GM20431 (cell line): ENCODE results near the gene EVX2.

Experiments used
- in situ Hi-C: fragments of 300-500 bp; cut with MseI, MboI; formaldehyde crosslinking; loops from one replicate; pipeline ENCODE4 v1.15.0; 2020; ENCODE audit warnings: low sequenced_read_pairs; ENCODE audit not compliant: unreplicated experiment

EVX2 gene

DNA sequence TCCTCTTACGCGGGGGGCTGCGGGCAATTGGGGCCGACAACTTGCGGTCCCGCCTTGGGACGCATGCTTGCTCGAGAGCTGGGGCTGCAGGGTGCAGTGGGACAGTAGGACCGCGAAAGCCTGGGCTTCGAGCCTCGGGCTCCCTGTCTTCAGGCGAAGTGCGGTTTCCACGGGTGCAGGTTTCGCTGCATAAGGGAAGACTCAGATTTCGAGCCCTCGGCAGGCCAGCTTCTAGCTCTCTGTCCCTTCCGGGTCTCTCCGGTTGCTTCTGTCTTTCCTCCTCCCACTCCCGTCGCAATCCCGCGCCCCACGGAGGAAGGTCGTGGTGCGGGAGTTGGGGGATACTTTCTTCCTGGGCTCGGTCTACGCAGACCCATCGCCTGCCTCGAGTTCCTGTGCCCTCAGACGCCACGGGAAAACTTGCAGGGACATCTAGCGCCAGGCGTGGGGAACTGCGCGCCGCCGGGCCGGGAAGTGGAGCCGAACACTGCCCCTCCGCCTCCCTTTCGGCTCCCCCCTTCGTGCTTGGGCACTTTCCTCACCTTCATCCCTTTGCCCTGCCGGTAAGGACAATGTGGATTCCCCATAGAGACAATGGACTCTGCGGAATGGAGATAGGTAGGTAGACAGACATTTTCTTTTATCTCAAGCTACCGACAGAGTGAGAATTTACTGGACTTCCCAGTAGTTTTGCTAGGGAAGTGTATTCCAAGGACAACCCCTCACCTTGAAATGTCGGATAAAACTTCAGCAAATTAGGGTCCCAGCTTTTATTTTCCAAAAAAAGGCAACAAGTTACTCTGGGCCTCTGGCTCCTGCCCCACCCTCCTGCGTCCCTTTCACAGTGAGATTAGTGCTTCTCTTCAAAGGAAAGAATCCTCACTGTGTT is 4.5 kb upstream of the EVX2 start:
- in situ Hi-C loops, result loop anchor here (25.0 kb wide), 2 partner anchors 401 to 676 kb away; no protein-coding TSS in a partner anchor

DNA sequence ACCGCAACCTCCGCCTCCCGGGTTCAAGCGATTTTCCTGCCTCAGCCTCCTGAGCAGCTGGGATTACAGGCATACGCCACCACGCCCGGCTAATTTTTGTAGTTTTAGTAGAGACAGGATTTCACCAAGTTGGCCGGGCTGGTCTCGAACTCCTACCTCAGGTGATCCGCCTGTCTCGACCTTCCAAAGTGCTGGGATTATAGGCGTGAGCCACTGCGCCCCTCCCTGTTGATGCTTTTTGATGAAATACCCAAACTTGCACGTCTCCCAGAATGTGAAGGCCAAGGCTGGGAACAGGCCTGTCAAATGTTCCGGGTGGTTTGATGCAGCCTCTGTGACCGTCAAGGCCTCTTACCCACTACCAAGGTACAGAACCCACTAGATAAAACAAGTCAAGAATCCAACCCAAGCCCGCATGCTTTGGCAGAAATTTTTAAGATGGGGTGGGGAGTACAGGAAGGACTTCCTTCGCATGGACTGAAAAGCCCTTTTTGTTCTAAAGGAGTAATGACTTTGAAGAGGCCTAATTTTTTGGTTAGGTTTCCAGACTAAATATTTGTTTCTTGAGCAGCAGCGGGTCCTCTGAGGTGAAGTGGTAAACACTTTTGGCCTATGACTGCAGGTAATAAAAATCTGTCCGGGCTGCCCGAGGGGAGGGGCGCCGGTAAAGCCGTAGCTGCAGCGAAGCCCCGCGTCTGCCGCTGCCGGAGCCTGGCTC is 3.7 kb upstream of the EVX2 start:
- in situ Hi-C loops, result loop anchor here (25.0 kb wide), 2 partner anchors 400 to 675 kb away; no protein-coding TSS in a partner anchor

DNA sequence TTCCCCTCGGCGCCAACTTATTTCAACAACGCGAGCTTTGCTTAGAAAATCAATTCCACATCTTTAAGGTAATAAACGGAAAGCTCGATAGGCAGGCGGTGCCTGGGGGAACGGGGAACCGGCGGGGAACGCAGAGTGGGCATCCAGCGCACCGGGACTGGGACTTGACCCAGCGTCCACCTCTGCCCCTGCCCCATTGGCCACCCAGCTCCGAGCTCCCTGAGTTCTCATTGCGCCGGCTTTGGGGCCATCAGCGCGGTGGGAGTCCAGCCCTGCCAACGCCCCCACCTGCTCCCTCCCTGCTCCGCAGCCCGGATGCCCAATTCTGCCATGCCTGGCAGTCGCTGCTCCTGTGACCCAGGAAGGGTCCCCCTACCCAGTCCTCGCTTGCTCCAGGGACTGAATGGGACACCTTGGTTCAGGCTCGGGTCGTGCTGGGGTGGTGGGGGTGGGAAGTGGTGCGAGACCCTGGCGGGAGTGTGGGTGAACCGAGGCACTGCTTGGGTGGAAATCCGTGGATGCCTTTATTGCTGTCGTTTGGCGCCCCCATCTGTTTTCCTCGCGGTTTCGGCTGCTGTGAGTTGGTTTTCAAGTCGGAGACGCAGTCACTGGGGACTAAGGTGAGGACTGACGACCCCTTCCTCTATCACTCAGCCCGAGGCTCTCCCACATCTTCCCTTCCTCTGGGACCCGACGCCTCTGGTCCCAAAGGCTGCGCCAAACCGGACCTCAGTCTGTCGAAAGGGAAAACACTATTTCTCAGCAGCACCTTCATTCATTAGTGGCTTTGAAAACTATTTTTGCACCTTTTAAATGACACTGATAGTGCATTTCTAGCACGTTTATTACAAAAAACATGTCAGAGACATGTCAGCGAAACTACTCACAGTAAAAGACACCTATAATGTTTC is 2.4 kb upstream of the EVX2 start:
- in situ Hi-C loops, result loop anchor here (25.0 kb wide), 2 partner anchors 399 to 674 kb away; no protein-coding TSS in a partner anchor

GRCh38 chr2:176085120-176085788 is 1.5 kb upstream of the EVX2 start:
- in situ Hi-C loops, result loop anchor here (25.0 kb wide), 2 partner anchors 398 to 673 kb away; no protein-coding TSS in a partner anchor

- in situ Hi-C loops, result loop anchor here (25.0 kb wide), 2 partner anchors 397 to 672 kb away; no protein-coding TSS in a partner anchor
Measured at GRCh38 chr2:176084611-176085119, 903 bp upstream of the EVX2 start.

- in situ Hi-C loops, result loop anchor here (25.0 kb wide), 2 partner anchors 396 to 671 kb away; no protein-coding TSS in a partner anchor
Measured at GRCh38 chr2:176082824-176083751, 674 bp downstream of the EVX2 start.

GRCh38 chr2:176082525-176082823 is 1.3 kb downstream of the EVX2 start:
- in situ Hi-C loops, result loop anchor here (25.0 kb wide), 2 partner anchors 395 to 670 kb away; no protein-coding TSS in a partner anchor

- in situ Hi-C loops, result loop anchor here (25.0 kb wide), 2 partner anchors 395 to 670 kb away; no protein-coding TSS in a partner anchor
Measured at GRCh38 chr2:176081837-176082524, 1.8 kb downstream of the EVX2 start.

- in situ Hi-C loops, result loop anchor here (25.0 kb wide), 2 partner anchors 394 to 669 kb away; no protein-coding TSS in a partner anchor
Measured at GRCh38 chr2:176081376-176081836, 2.4 kb downstream of the EVX2 start.

- in situ Hi-C loops, result loop anchor here (25.0 kb wide), 2 partner anchors 393 to 668 kb away; no protein-coding TSS in a partner anchor
Measured at GRCh38 chr2:176080540-176081375, 3.0 kb downstream of the EVX2 start.

- in situ Hi-C loops, result loop anchor here (25.0 kb wide), 2 partner anchors 393 to 668 kb away; no protein-coding TSS in a partner anchor
Measured at GRCh38 chr2:176079831-176080539, 3.8 kb downstream of the EVX2 start.

DNA sequence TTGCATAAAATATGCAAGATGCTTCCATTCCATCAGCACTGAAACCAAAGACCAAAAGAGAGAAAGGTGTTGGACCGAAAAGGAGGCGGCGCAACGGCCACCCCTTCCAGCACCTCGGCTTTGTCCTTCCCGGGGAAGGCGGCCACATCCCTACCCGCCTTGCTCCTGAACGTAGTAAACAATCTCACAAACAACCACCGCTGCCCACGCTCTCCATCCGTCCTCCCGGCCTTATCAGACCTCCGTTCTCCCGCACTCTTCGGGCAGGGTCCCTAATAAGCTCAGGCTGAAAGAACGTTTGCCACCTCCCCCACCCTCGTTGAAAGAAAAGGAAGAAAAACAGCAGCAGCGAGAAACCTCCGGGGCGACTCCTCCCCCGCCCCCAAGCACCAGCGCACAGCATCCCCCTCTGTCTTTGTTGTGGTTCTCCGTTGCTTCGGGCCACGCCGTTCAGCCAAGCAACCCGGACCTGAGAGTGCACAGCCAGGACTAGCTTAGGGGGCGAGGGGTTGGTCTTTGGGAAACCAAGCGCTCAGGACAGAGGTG is 4.4 kb downstream of the EVX2 start:
- in situ Hi-C loops, result loop anchor here (25.0 kb wide), 2 partner anchors 392 to 667 kb away; no protein-coding TSS in a partner anchor

DNA sequence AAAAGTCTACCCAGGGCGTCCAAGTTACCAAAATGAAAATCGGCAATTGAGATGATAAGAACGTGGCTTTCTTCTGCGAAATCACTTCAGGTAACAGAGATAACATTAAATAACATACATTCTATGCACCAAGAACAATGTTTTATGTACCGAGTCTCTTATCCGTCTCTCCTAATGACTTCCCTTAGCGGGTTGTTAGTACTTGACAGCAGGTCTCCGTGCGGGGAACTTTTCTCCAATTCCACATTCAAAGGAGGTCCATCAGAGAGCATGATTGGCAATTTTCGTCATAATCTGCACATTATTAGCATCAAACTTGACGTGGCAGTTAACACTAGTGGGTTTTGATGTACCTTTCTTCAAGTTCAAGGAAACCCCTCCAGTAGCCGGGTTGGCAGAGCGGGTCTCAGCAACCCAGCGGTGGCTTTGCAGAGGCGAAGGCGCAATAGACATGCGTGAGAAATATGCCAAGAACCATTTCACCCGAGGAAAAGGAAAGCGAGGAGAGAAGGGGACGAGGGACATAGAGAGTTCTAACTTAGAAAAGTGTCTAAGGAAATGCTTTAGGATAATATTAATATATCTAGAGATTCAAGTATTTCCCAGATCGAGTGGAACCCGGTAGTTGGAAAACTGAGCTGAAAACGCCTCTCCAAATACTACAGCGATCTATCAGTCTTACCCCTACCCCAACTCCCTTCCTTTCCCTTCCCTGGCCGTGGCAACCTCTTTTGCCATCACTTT is 5.0 kb downstream of the EVX2 start:
- in situ Hi-C loops, result loop anchor here (25.0 kb wide), 2 partner anchors 391 to 666 kb away; no protein-coding TSS in a partner anchor

- in situ Hi-C loops, result loop anchor here (25.0 kb wide), 2 partner anchors 389 to 664 kb away; no protein-coding TSS in a partner anchor
Measured at GRCh38 chr2:176076796-176077195, 7.0 kb downstream of the EVX2 start.
